ENCODE measurements around the gene CCL17.

- TF ChIP-seq, protein P1, sequence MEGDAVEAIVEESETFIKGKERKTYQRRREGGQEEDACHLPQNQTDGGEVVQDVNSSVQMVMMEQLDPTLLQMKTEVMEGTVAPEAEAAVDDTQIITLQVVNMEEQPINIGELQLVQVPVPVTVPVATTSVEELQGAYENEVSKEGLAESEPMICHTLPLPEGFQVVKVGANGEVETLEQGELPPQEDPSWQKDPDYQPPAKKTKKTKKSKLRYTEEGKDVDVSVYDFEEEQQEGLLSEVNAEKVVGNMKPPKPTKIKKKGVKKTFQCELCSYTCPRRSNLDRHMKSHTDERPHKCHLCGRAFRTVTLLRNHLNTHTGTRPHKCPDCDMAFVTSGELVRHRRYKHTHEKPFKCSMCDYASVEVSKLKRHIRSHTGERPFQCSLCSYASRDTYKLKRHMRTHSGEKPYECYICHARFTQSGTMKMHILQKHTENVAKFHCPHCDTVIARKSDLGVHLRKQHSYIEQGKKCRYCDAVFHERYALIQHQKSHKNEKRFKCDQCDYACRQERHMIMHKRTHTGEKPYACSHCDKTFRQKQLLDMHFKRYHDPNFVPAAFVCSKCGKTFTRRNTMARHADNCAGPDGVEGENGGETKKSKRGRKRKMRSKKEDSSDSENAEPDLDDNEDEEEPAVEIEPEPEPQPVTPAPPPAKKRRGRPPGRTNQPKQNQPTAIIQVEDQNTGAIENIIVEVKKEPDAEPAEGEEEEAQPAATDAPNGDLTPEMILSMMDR (IDR thresholded peaks at IDR 0.05): no peak
- TF ChIP-seq POLR2A (IDR thresholded peaks at IDR 0.05): no peak
- no peak for TF ChIP-seq EP300 (IDR thresholded peaks at IDR 0.05)
- no peak for TF ChIP-seq POLR2AphosphoS5 (IDR thresholded peaks at IDR 0.05)
These were observed 26.4 kb downstream of the CCL17 start for GRCh38 chr16:57430955-57431354.

All from upper lobe of left lung (tissue), 4 donors.